GM12892 (cell line): ENCODE measurements around the gene NFIC.

Source experiments
- DNase-seq: peaks from one replicate; pipeline ENCODE4 v3.0.0; 2011; ENCODE audit not compliant: insufficient read length
- FAIRE-seq: peaks from 2 replicates; lab custom pipeline; 2011; peaks lifted over from hg19 to GRCh38; lab: Jason Lieb, UNC
- POLR2A ChIP-seq: IDR thresholded peaks from 2 replicates; pipeline ENCODE4 v1.6.1; 2011; ENCODE audit warnings: low read depth, low read length, control low read depth
- POLR2AphosphoS5 ChIP-seq: IDR thresholded peaks from 2 replicates; pipeline ENCODE4 v1.6.1; 2011; ENCODE audit warnings: low read depth, low read length, control low read depth
- TAF1 ChIP-seq: IDR thresholded peaks from 2 replicates; pipeline ENCODE4 v1.6.1; 2011; ENCODE audit warnings: low read depth, mild to moderate bottlenecking, control low read depth, low read length, borderline replicate concordance

NFIC gene

DNA sequence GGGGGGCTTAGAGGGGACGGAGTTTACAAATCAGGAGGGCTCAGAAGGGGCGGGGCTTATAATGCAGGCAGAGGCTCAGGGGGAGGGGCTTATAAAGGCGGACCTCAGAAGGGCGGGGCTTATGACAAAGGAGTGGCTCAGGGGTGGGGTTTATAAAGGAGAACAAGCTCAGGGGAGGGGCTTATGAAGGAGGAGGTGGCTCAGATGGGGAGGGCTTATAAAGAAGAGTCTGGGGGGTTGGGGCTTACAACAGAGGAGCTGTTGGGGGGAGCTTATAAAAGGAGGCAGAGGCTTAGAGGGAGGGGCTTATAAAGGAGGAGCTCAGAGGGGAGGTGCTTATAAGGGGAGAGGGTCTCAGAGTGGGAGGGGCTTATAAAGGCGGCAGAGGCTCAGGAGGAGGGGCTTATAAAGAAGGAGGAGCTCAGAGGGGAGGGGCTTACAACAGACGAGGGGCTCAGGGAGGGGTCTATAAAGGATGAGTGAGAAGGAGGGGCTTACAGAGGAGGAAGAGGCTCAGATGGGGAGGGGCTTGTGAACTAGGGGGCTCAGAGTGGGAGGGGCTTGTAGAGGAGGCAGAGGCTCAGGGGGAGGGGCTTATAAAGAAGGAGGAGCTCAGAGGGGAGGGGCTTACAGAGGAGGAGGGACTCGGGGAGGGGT, 112.9 kb downstream of the NFIC start:
- FAIRE-seq: no peak
- DNase-seq: no peak
- TF ChIP-seq POLR2A (no peak), POLR2AphosphoS5 (no peak), TAF1 (no peak)

DNA sequence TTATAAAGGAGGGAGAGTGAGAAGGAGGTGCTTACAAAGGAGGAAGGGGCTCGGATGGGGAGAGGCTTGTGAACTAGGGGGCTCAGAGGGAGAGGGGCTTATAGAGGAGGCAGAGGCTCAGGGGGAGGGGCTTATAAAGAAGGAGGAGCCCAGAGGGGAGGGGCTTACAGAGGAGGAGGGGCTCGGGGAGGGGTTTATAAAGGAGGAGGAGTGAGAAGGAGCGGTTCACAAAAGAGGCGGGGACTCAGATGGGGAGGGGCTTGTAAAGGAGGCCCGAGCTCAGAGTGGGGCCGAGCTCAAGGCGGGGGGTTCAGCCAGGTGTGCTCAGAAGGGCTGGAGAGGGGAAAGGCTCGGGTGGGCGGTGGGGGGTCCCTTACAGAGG, 113.4 kb downstream of the NFIC start:
- TF ChIP-seq TAF1 (no peak), POLR2AphosphoS5 (no peak), POLR2A (no peak)
- DNase-seq: no peak
- no peak for FAIRE-seq

DNA sequence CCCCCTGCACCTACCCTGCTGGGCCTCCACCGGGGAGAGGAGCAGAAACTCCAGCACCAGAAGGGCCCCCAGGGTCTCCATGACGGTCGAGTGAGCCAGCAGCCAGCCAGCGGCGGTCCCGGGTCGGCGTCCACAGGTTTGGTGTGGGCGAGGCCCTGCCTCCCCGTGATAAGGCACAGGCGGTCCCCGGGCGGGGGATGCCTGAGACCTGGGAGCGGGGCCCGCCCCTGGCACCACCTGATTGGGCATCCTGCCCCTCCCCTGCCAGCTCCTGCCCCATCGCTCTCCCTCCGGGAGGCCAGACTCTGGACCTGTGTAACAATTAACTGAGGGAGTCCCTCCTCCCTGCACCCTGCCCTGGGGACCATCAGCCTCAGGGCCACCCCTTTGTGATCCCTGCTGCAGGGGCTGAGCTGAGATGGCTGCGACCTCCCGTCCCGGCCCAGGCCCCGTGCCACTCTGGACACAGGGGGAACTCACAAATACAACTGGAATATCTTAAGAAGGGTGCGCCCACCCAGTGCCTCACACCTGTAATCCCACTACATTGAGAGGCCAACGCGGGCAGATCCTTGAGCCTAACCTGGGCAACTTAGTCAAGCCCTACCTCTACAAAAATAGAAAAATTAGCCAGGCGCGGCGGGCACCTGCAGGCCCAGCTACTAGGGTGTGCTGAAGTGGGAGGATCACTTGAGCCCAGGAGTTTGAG, 114.2 kb downstream of the NFIC start, which contains the start of gene SMIM24:
Gene SMIM24, minus strand, starts transcription at position 143 of the 709 bp plus-strand sequence. Its CDS starts 62 bp downstream, at position 81.
- no peak for TF ChIP-seq TAF1
- no peak for TF ChIP-seq POLR2AphosphoS5
- no peak for TF ChIP-seq POLR2A
- FAIRE-seq: no peak

DNA sequence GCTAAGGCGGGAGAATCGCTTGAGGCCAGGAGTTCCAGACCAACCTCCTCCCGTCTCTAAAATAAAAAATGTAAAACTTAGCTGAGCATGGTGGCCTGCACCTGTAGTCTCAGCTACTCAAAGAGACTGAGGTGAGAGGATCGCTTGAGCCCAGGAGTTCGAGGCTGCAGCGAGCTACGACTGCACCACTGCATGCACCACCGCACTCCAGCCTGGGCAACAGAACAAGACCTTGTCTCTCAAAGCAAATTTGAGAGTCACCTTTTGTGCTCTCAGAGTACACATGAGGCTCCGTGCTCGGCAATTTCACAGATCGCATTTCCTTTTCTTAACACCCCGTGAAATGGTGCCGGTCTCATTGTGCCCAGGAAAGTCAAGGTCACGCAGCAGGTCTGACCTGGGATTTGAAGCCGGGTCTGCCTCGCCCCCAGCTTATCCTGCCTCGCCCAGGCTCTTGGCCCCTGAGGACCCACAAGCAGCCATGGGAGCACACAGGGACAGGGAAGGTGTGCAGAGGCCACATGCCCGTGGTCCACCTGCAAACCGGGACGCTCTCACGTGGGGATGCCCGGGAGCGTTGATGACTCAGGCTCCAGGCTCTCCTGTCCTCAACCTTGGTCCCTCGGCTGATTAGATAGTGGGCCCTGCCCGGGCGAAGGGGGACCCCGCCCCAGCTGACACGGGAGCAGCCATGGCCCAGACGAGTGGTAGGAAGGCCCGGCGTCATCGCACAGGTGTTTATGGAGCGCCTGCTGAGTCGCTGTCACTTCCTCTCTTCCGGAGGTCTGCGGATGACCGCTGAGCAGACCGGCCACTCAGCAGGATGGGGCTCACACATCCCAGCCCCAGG, 115.1 kb downstream of the NFIC start:
- no peak for TF ChIP-seq POLR2A
- TF ChIP-seq POLR2AphosphoS5: no peak
- no peak for TF ChIP-seq TAF1
- no peak for DNase-seq
- FAIRE-seq: no peak

More for the DNA sequence above, 114.2 kb downstream of the NFIC start, which contains the start of gene SMIM24:
- no peak for DNase-seq

DNA sequence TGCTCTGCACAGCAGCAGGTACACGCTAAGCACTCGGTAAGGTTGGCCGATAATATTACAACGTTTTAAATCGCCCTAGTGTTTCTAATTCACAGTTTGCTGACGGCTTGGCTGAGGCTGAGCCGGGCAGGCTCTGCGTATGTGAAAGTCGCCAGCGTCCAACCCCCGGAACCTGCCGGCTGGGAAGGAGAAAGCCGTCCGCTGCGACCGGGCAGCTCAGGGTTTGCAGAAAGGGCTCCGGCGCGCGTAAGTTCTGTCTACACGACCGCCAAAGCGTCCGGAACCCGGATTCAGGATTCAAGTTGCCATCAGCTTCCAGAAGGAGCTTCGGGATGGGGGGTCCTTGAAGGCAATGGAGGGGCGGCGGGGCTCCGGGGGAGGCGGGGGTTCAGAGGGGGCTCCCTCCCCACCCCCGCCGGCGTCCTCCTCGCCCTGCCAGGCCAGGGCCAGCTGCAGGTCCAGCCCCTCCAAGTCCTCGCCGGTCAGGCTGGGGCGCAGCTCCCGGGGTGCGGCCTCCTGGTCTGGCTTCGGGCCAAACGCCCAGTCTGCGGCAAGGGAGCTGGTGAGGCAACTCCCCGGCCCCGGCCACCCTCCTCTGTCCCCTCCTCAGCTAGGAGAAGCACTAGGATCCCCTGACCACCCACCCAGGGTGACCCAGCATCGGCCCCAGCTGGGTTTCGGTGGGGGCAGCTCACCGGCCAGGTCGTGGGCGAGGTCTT, 116.3 kb downstream of the NFIC start:
- no peak for DNase-seq
- TF ChIP-seq POLR2A: no peak
- no peak for TF ChIP-seq TAF1
- no peak for TF ChIP-seq POLR2AphosphoS5
- FAIRE-seq: no peak

DNA sequence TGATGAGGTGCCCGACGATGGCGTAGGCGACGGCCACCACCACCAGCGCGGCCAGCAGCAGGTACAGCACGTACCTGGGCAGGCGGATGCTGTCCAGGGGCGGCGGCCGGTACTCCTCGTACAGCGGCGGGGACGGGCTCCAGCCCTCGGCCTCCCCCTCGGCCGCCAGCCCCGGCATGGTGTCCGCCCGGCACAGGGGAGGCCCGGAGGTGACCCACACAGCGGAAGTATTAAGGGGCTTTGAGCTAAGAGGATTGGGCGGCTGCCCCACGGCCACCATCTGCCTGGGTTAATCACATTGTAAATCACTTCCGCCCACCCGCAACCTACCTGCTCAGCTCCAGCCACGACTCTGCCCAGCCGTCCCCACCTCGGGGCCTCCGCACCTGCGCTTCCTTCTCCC, 116.8 kb downstream of the NFIC start, which contains the start of gene SMIM44:
Gene SMIM44, minus strand, starts transcription at position 216 of the 403 bp plus-strand sequence. Its CDS starts 38 bp downstream, at position 178.
- TF ChIP-seq TAF1 (no peak), POLR2A (no peak), POLR2AphosphoS5 (no peak)
- DNase-seq (no peak), FAIRE-seq (no peak)

DNA sequence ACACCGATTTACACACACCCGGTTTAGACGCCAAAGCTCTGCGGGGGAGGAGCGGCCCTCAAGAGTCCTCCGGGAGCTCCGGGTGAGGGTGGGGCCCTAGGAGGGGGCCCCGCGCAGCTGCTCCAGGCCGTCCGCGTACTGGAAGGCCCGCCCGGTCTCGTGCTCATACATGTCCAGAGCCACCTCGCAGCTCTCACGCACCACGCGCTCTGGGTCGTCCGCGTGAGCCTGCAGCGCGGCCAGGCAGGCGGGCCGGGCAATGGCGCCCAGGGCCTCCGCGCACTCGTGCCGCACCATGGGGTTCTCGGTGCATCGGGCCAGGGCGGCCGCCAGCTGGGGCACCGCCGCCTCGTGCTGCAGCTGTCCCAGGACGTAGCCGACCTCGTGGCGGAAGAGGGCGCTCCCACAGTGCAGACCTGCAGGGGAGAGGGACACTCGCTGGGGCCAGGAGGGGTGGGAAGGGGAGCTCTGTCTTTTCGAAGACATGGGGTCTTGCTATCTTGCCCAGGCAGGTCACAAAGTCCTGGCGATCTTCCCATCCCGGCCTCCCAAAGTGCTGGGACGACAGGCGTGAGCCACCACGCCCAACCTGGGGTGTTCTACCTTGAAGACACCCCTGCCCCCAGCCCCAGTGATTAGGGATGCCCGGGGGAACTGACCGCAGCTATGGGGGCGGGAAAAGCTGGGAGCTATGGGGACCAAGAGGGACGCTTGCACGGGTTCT, 125.2 kb downstream of the NFIC start:
- no peak for FAIRE-seq
- DNase-seq: no peak
- TF ChIP-seq POLR2A (no peak), TAF1 (no peak), POLR2AphosphoS5 (no peak)

DNA sequence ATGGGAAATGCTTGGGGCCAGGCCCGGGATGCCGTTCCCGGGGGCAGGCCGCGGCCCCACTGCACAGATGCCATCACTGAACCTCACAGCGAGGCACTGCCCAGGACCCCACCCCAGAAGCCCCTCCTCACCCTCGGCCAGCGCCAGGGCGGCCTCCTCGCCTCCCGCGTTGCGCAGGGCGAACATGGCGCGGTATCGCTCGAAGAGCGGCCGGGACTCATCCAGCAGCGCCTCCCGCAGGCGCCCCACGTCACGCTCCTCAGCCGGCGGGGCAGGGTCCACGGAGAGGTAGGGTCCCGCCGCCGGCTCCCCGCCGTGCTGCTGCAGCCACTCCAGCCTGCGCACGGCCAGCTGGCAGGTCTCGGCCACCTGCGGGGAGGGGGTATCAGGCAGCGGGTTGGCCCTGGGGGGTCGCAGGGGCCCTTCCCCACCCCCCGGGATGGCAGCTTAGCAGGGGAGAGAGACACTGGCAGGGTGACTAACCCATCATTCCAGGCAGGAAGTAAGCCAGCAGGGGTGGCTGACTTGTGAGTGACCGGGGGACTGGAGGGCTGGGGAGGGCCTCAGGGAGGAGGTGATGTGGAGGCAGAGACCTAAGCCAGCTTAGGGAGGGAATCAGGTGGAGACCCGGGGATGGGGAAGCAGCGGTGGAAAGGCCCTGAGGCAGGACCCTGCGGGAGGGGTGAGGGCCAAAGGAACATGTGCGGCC, 125.9 kb downstream of the NFIC start:
- TF ChIP-seq POLR2A (no peak), POLR2AphosphoS5 (no peak), TAF1 (no peak)
- FAIRE-seq (no peak), DNase-seq (no peak)

DNA sequence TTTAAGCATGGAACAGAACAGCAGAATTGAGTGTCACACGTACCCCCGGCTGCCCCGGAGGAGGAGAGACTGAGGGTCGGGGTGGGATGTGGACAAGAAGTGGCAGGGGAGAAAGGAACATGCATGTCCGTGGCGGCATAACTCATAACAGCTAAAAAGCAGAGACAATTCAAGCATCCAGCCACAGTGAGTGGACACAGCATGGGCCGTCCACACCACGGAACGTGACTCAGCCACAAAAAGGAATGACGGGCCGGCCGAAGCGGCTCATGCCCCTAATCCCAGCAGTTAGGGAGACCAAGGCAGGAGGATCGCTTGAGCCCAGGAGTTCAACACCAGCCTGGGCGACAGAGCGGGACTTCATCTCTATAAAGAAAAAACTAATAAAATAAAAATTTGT, 126.5 kb downstream of the NFIC start:
- TF ChIP-seq TAF1: no peak
- TF ChIP-seq POLR2A: no peak
- no peak for TF ChIP-seq POLR2AphosphoS5
- FAIRE-seq (no peak), DNase-seq (no peak)

DNA sequence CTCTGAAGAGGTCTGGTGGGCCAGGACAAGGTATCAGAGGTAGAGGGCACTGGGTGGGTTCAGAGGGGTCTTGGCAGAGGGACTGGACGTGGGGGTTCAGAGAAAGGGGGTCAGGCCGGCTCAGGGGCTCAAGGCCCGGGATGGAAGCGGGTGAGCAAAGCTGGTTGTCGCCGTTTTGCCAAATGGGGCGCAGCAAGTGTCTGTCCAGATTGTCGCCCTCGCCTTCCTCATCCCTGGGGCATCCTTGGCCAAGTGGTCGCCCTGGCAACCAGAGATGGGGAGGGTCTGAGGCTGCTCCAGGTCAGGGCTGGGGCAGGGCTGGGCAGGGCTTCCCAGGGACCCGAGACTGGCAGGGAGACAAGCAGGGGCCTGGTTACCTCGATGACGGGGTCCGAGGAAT, 127.3 kb downstream of the NFIC start:
- TF ChIP-seq TAF1: no peak
- no peak for TF ChIP-seq POLR2AphosphoS5
- TF ChIP-seq POLR2A: no peak
- no peak for FAIRE-seq
- DNase-seq: no peak

DNA sequence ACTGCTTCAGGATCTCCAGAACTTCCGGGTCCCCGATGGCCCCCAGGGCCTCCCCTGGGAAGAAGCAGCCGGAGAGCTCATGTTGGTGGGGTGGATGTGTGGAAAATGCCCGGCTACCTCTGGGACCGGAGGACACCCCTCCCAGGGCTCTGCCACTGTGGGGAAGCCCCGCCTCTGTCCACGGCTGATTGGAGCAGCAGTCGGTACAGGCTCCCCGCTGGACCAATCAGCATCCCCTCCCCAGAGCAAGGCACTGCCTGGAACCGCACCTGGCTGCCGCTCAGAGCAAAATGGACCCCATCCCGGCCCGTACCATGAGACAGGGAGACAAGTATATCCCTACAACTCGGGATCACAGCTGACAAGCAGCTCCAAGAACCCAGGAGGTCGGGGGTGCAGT, 127.7 kb downstream of the NFIC start:
- no peak for FAIRE-seq
- peak; percentile 62 for DNase-seq
- no peak for TF ChIP-seq TAF1
- TF ChIP-seq POLR2A: no peak
- no peak for TF ChIP-seq POLR2AphosphoS5
